ENCODE data around the gene SAMSN1.

DNA sequence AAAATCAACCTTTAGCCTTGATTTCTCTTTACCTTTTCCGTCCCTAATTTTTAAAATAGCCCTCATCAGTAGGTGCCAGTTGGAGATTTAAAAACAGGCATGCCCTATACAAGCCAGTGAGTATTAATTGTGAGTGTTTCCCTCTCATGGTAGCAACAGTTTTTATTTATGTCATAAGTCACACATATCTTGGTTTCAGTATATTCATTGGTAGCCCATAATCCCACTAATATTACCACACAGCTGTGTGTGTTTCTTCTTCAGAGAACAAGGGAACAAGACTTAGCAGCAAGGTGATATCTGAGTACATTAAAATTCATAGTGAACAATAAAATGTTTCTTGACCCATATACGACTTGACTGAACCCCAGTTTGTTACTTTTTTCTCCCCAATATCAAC is 94.6 kb downstream of the SAMSN1 start:
- TF ChIP-seq CTCF (IDR thresholded peaks at IDR 0.05) (no peak), SIN3A (IDR thresholded peaks at IDR 0.05; ENCODE audit: borderline replicate concordance, insufficient read depth, low read depth, low read length) (no peak), POLR2AphosphoS5 (IDR thresholded peaks at IDR 0.05; ENCODE audit: low read depth, low read length) (no peak), TCF7L2 (IDR thresholded peaks at IDR 0.05; ENCODE audit: low read depth, low read length) (no peak)
- TF ChIP-seq, protein P1, sequence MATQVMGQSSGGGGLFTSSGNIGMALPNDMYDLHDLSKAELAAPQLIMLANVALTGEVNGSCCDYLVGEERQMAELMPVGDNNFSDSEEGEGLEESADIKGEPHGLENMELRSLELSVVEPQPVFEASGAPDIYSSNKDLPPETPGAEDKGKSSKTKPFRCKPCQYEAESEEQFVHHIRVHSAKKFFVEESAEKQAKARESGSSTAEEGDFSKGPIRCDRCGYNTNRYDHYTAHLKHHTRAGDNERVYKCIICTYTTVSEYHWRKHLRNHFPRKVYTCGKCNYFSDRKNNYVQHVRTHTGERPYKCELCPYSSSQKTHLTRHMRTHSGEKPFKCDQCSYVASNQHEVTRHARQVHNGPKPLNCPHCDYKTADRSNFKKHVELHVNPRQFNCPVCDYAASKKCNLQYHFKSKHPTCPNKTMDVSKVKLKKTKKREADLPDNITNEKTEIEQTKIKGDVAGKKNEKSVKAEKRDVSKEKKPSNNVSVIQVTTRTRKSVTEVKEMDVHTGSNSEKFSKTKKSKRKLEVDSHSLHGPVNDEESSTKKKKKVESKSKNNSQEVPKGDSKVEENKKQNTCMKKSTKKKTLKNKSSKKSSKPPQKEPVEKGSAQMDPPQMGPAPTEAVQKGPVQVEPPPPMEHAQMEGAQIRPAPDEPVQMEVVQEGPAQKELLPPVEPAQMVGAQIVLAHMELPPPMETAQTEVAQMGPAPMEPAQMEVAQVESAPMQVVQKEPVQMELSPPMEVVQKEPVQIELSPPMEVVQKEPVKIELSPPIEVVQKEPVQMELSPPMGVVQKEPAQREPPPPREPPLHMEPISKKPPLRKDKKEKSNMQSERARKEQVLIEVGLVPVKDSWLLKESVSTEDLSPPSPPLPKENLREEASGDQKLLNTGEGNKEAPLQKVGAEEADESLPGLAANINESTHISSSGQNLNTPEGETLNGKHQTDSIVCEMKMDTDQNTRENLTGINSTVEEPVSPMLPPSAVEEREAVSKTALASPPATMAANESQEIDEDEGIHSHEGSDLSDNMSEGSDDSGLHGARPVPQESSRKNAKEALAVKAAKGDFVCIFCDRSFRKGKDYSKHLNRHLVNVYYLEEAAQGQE (IDR thresholded peaks at IDR 0.05; ENCODE audit: insufficient read depth in 1 of 2, low read depth in 2 of 2, low read length in 1 of 2) = no peak

All from Panc1 (cell line).